Measurements from ENCODE around the gene NAA38.

DNA sequence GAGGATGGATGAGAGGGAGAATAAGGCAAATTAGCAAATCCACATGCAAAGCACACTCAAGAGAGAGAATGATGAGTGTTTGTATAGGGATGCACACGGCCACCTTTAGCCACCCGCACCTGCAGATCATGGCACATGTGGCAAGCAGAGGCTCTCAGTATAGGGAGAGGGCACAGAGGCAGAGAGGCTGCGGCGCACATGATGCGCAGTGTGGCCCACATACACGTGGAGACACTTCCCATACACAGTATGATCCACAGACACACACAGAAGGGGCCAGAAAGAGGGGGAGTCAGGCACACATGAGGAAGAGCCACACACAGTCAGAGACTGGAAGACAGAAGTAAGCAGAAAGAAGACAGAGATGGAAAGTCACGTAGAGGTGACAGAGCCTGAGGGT, 24.7 kb upstream of the NAA38 start:
- no peak for TF ChIP-seq POLR2A (IDR thresholded peaks at IDR 0.05; ENCODE audit: low read length)
- no peak for TF ChIP-seq GATA1 (IDR thresholded peaks at IDR 0.05; ENCODE audit: low read depth, low read length)
